Measurements from ENCODE around the gene PCDHGB4.
"Not testable (repeated sequence)": the region's sequence is repeated elsewhere in the genome, so short reads cannot be mapped to it uniquely, and the experiment has no call there.

Gene PCDHGB4

GRCh38 chr5:141387557-141388311 is at the start of gene PCDHGB4:
Gene PCDHGB4, plus strand, starts transcription at chr5:141387698. Its CDS starts 187 bp downstream, at chr5:141387885.
- H3K9me3 ChIP-seq (ENCODE audit: control insufficient read depth, low read length): peaks cover 63% of the 10 kb centered on the region
- not testable (repeated sequence) for H3K4me1 ChIP-seq (ENCODE audit: control insufficient read depth, insufficient read depth, low read length); H3K36me3 ChIP-seq (ENCODE audit: control insufficient read depth, insufficient read depth, low read length, severe bottlenecking); H3K9ac ChIP-seq (ENCODE audit: low read length); H3K27me3 ChIP-seq (replicated peaks; ENCODE audit: control insufficient read depth, insufficient read depth, low read length)
- peak within 1 kb of the TSS; percentile 69 for H3K4me3 ChIP-seq (ENCODE audit: low read length)
- DNase-seq (ENCODE audit: low read depth): peak; percentile 22

GRCh38 chr5:141338538-141339306 is 48.8 kb upstream of the PCDHGB4 start, which contains the start of gene PCDHGA2:
Gene PCDHGA2, plus strand, starts transcription at chr5:141338760.
- H3K4me3 ChIP-seq (ENCODE audit: low read length): peak within 1 kb of the TSS; percentile 79
- no peaks in the 10 kb centered on the region for H3K36me3 ChIP-seq (ENCODE audit: control insufficient read depth, insufficient read depth, low read length, severe bottlenecking)
- H3K9me3 ChIP-seq (ENCODE audit: control insufficient read depth, low read length): peaks cover 41% of the 10 kb centered on the region
- H3K4me1 ChIP-seq (ENCODE audit: control insufficient read depth, insufficient read depth, low read length): no peaks in the 10 kb centered on the region
- H3K27me3 ChIP-seq (replicated peaks; ENCODE audit: control insufficient read depth, insufficient read depth, low read length): peaks cover 15% of the 10 kb centered on the region
- DNase-seq (ENCODE audit: low read depth): peak; percentile 29
- peak within 1 kb of the TSS; percentile 58 for H3K9ac ChIP-seq (ENCODE audit: low read length)

GRCh38 chr5:141340781-141341354 is 46.6 kb upstream of the PCDHGB4 start:
- H3K9ac ChIP-seq (ENCODE audit: low read length); H3K4me3 ChIP-seq (ENCODE audit: low read length); H3K4me1 ChIP-seq (ENCODE audit: control insufficient read depth, insufficient read depth, low read length); H3K36me3 ChIP-seq (ENCODE audit: control insufficient read depth, insufficient read depth, low read length, severe bottlenecking); DNase-seq (ENCODE audit: low read depth): not testable (repeated sequence)
- Histone ChIP-seq H3K27me3 (replicated peaks; ENCODE audit: control insufficient read depth, insufficient read depth, low read length) (peaks cover 15% of the 10 kb centered on the region), H3K9me3 (ENCODE audit: control insufficient read depth, low read length) (peaks cover 60% of the 10 kb centered on the region)

GRCh38 chr5:141342773-141343172 is 44.7 kb upstream of the PCDHGB4 start:
- DNase-seq (ENCODE audit: low read depth): no peak
- H3K9me3 ChIP-seq (ENCODE audit: control insufficient read depth, low read length): peaks cover 53% of the 10 kb centered on the region
- H3K36me3 ChIP-seq (ENCODE audit: control insufficient read depth, insufficient read depth, low read length, severe bottlenecking): no peaks in the 10 kb centered on the region
- H3K4me1 ChIP-seq (ENCODE audit: control insufficient read depth, insufficient read depth, low read length): no peaks in the 10 kb centered on the region
- H3K9ac ChIP-seq (ENCODE audit: low read length): no peak overlapping the region
- peaks cover 15% of the 10 kb centered on the region for H3K27me3 ChIP-seq (replicated peaks; ENCODE audit: control insufficient read depth, insufficient read depth, low read length)
- no peak overlapping the region for H3K4me3 ChIP-seq (ENCODE audit: low read length)

- H3K9ac ChIP-seq (ENCODE audit: low read length): peak within 1 kb of the TSS; percentile 68
- no peaks in the 10 kb centered on the region for H3K36me3 ChIP-seq (ENCODE audit: control insufficient read depth, insufficient read depth, low read length, severe bottlenecking)
- peaks cover 15% of the 10 kb centered on the region for H3K27me3 ChIP-seq (replicated peaks; ENCODE audit: control insufficient read depth, insufficient read depth, low read length)
- peak within 1 kb of the TSS; percentile 79 for H3K4me3 ChIP-seq (ENCODE audit: low read length)
- DNase-seq (ENCODE audit: low read depth): peak; percentile 24
- H3K4me1 ChIP-seq (ENCODE audit: control insufficient read depth, insufficient read depth, low read length): no peaks in the 10 kb centered on the region
- peaks cover 48% of the 10 kb centered on the region for H3K9me3 ChIP-seq (ENCODE audit: control insufficient read depth, low read length)
Measured at GRCh38 chr5:141343242-141343952, 44.1 kb upstream of the PCDHGB4 start, which contains the start of gene PCDHGA3. Gene PCDHGA3, plus strand, starts transcription at chr5:141343829. Its CDS starts 205 bp downstream, at chr5:141344034.

- no peaks in the 10 kb centered on the region for H3K36me3 ChIP-seq (ENCODE audit: control insufficient read depth, insufficient read depth, low read length, severe bottlenecking)
- H3K4me1 ChIP-seq (ENCODE audit: control insufficient read depth, insufficient read depth, low read length): no peaks in the 10 kb centered on the region
- H3K4me3 ChIP-seq (ENCODE audit: low read length): peak overlapping the region; percentile 79
- H3K9me3 ChIP-seq (ENCODE audit: control insufficient read depth, low read length): peaks cover 42% of the 10 kb centered on the region
- H3K27me3 ChIP-seq (replicated peaks; ENCODE audit: control insufficient read depth, insufficient read depth, low read length): peaks cover 15% of the 10 kb centered on the region
- peak overlapping the region; percentile 68 for H3K9ac ChIP-seq (ENCODE audit: low read length)
- DNase-seq (ENCODE audit: low read depth): no peak
Measured at GRCh38 chr5:141343953-141344463, 43.5 kb upstream of the PCDHGB4 start.

- H3K36me3 ChIP-seq (ENCODE audit: control insufficient read depth, insufficient read depth, low read length, severe bottlenecking): no peaks in the 10 kb centered on the region
- H3K4me3 ChIP-seq (ENCODE audit: low read length): no peak overlapping the region
- DNase-seq (ENCODE audit: low read depth): no peak
- H3K4me1 ChIP-seq (ENCODE audit: control insufficient read depth, insufficient read depth, low read length): no peaks in the 10 kb centered on the region
- peaks cover 34% of the 10 kb centered on the region for H3K9me3 ChIP-seq (ENCODE audit: control insufficient read depth, low read length)
- peaks cover 4% of the 10 kb centered on the region for H3K27me3 ChIP-seq (replicated peaks; ENCODE audit: control insufficient read depth, insufficient read depth, low read length)
- H3K9ac ChIP-seq (ENCODE audit: low read length): no peak overlapping the region
Measured at GRCh38 chr5:141345327-141345726, 42.2 kb upstream of the PCDHGB4 start.

GRCh38 chr5:141346017-141346416 is 41.5 kb upstream of the PCDHGB4 start:
- not testable (repeated sequence) for H3K4me1 ChIP-seq (ENCODE audit: control insufficient read depth, insufficient read depth, low read length); H3K27me3 ChIP-seq (replicated peaks; ENCODE audit: control insufficient read depth, insufficient read depth, low read length); H3K36me3 ChIP-seq (ENCODE audit: control insufficient read depth, insufficient read depth, low read length, severe bottlenecking); H3K4me3 ChIP-seq (ENCODE audit: low read length); H3K9ac ChIP-seq (ENCODE audit: low read length); DNase-seq (ENCODE audit: low read depth)
- peaks cover 40% of the 10 kb centered on the region for H3K9me3 ChIP-seq (ENCODE audit: control insufficient read depth, low read length)

GRCh38 chr5:141349917-141350619 is 37.4 kb upstream of the PCDHGB4 start, which contains the start of gene PCDHGB1:
Gene PCDHGB1, plus strand, starts transcription at chr5:141350099. Its CDS starts 162 bp downstream, at chr5:141350261.
- Histone ChIP-seq H3K9ac (ENCODE audit: low read length) (no peak within 1 kb of the TSS), H3K9me3 (ENCODE audit: control insufficient read depth, low read length) (peaks cover 29% of the 10 kb centered on the region), H3K4me3 (ENCODE audit: low read length) (peak within 1 kb of the TSS; percentile 77), H3K4me1 (ENCODE audit: control insufficient read depth, insufficient read depth, low read length) (no peaks in the 10 kb centered on the region), H3K27me3 (replicated peaks; ENCODE audit: control insufficient read depth, insufficient read depth, low read length) (peaks cover 4% of the 10 kb centered on the region), H3K36me3 (ENCODE audit: control insufficient read depth, insufficient read depth, low read length, severe bottlenecking) (no peaks in the 10 kb centered on the region)
- DNase-seq (ENCODE audit: low read depth): peak; percentile 65

- no peaks in the 10 kb centered on the region for H3K4me1 ChIP-seq (ENCODE audit: control insufficient read depth, insufficient read depth, low read length)
- H3K9ac ChIP-seq (ENCODE audit: low read length): no peak overlapping the region
- H3K9me3 ChIP-seq (ENCODE audit: control insufficient read depth, low read length): peaks cover 37% of the 10 kb centered on the region
- DNase-seq (ENCODE audit: low read depth): no peak
- H3K4me3 ChIP-seq (ENCODE audit: low read length): no peak overlapping the region
- H3K36me3 ChIP-seq (ENCODE audit: control insufficient read depth, insufficient read depth, low read length, severe bottlenecking): no peaks in the 10 kb centered on the region
- peaks cover 4% of the 10 kb centered on the region for H3K27me3 ChIP-seq (replicated peaks; ENCODE audit: control insufficient read depth, insufficient read depth, low read length)
Measured at GRCh38 chr5:141351591-141351990, 35.9 kb upstream of the PCDHGB4 start.
